ENCODE measurements around the gene RUNX1. TPM values are rescaled to one million over a fixed set of nuclear protein-coding genes. Genes with fewer than 3 reads are reported as not detected.

Gene RUNX1
- total and polyA plus RNA-seq, 2 donors (not counting 1 experiment from before 2014, with no cell fraction given): 26.3 to 73.0 TPM

DNA sequence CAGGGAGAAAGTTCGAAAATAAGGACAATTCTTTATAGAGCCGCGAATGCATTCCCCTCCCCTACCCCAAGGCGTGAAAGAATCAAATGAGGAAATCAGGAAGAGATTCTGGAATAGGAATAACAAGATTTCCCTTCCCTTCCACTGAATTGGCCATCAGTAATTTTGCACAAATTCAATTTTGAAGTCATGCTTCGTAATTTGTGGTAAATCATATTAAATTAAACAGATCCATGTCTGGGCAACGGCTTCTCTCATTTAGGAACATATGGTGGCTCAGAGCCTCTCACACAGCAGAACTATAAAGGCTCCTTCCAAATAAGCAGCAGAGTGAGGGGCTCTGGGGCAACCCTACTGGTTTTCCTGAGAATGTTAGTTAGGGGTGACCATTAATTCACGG lies 227.4 kb downstream of the RUNX1 start:
- Histone ChIP-seq H3K9me3 (ENCODE audit: control extremely low read depth in 1 of 3, control insufficient read depth in 2 of 3, insufficient read depth in 1 of 3, low read length in 2 of 3) (peaks cover 0 to 7% (median 2%) of the 10 kb centered on the region in 3 donors), H3K4me2 (replicated peaks; ENCODE audit: low read depth, low read length, poor library complexity, severe bottlenecking) (no peak overlapping the region), H4K20me1 (ENCODE audit: control insufficient read depth, insufficient read depth, low read length, poor library complexity, severe bottlenecking) (no peaks in the 10 kb centered on the region), H3K9ac (ENCODE audit: low read length) (no peak overlapping the region), H2AFZ (ENCODE audit: insufficient read depth, low read depth, low read length, poor library complexity, severe bottlenecking) (no peak overlapping the region), H3K36me3 (replicated peaks in 1 of 2; ENCODE audit: control extremely low read depth in 1 of 2, control insufficient read depth in 1 of 2, extremely low read depth in 1 of 2, insufficient read depth in 2 of 2, low read length in 1 of 2) (peaks cover 3 to 41% of the 10 kb centered on the region in 2 experiments), H3K27ac (ENCODE audit: low read length in 2 of 2) (no peak overlapping the region), H3K27me3 (replicated peaks in 1 of 4; ENCODE audit: control extremely low read depth in 1 of 4, control insufficient read depth in 3 of 4, insufficient read depth in 4 of 4, low read length in 3 of 4) (no peaks in the 10 kb centered on the region), H3K4me3 (ENCODE audit: control extremely low read depth in 1 of 5, extremely low read depth in 1 of 5, insufficient read depth in 1 of 5, low read depth in 2 of 5, low read length in 4 of 5) (no peak overlapping the region), H3K79me2 (ENCODE audit: control insufficient read depth, insufficient read depth, low read length) (no peaks in the 10 kb centered on the region), H3K4me1 (ENCODE audit: control insufficient read depth in 2 of 2, insufficient read depth in 2 of 2, low read length in 2 of 2) (no peaks in the 10 kb centered on the region)
- Mint-ChIP-seq H3K27me3 (no peaks in the 10 kb centered on the region), H3K4me3 (no peak overlapping the region), H3K9me3 (ENCODE audit: insufficient read depth) (no peaks in the 10 kb centered on the region), H3K27ac (no peak overlapping the region), H3K4me1 (no peaks in the 10 kb centered on the region)
- DNase-seq (no peak), ATAC-seq (ENCODE audit: low read depth) (no peak)
- intact Hi-C loops (cut with micrococcal nuclease): no loop called here
- TF ChIP-seq, protein P1, sequence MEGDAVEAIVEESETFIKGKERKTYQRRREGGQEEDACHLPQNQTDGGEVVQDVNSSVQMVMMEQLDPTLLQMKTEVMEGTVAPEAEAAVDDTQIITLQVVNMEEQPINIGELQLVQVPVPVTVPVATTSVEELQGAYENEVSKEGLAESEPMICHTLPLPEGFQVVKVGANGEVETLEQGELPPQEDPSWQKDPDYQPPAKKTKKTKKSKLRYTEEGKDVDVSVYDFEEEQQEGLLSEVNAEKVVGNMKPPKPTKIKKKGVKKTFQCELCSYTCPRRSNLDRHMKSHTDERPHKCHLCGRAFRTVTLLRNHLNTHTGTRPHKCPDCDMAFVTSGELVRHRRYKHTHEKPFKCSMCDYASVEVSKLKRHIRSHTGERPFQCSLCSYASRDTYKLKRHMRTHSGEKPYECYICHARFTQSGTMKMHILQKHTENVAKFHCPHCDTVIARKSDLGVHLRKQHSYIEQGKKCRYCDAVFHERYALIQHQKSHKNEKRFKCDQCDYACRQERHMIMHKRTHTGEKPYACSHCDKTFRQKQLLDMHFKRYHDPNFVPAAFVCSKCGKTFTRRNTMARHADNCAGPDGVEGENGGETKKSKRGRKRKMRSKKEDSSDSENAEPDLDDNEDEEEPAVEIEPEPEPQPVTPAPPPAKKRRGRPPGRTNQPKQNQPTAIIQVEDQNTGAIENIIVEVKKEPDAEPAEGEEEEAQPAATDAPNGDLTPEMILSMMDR (IDR thresholded peaks at IDR 0.05): no peak
- no peak for TF ChIP-seq EZH2 (IDR thresholded peaks at IDR 0.05; ENCODE audit: borderline replicate concordance, insufficient read depth, low read depth, low read length, poor library complexity, severe bottlenecking)
- POLR2A ChIA-PET: no interaction called here
- whole genome bisulfite sequencing (ENCODE audit: insufficient coverage): 83% methylated on average over 1 of the region's 7 CpGs
- CTCF ChIA-PET: no interaction called here

DNA sequence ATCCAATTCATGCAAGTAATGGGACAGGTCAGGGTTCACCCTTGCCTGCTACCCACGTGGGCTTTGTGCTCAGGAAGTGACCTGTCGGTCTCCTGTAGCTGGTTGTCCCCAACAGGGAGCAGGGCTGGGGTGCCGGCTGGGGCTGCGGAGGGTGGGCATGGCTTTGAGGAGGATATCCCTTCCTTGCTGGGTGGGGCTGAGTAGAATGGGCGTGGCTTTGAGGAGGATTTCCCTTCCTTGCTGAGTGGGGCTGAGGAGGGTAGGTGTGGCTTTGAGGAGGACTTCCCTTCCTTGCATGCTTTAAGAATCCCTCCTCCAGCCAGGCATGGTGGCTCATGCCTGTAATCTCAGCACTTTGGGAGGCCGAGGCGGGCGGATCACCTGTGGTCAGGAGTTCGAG lies 229.1 kb downstream of the RUNX1 start:
- TF ChIP-seq EZH2 (IDR thresholded peaks at IDR 0.05; ENCODE audit: borderline replicate concordance, insufficient read depth, low read depth, low read length, poor library complexity, severe bottlenecking): no peak
- TF ChIP-seq, protein P1 (IDR thresholded peaks at IDR 0.05): no peak
- Histone ChIP-seq H3K4me3 (ENCODE audit: control extremely low read depth in 1 of 5, extremely low read depth in 1 of 5, insufficient read depth in 1 of 5, low read depth in 2 of 5, low read length in 4 of 5) (no peak overlapping the region), H3K4me2 (replicated peaks; ENCODE audit: low read depth, low read length, poor library complexity, severe bottlenecking) (no peak overlapping the region), H2AFZ (ENCODE audit: insufficient read depth, low read depth, low read length, poor library complexity, severe bottlenecking) (no peak overlapping the region), H3K9me3 (ENCODE audit: control extremely low read depth in 1 of 3, control insufficient read depth in 2 of 3, insufficient read depth in 1 of 3, low read length in 2 of 3) (no peaks in the 10 kb centered on the region), H3K36me3 (replicated peaks in 1 of 2; ENCODE audit: control extremely low read depth in 1 of 2, control insufficient read depth in 1 of 2, extremely low read depth in 1 of 2, insufficient read depth in 2 of 2, low read length in 1 of 2) (peaks cover 2 to 40% of the 10 kb centered on the region in 2 experiments), H3K9ac (ENCODE audit: low read length) (no peak overlapping the region), H3K27me3 (replicated peaks in 1 of 4; ENCODE audit: control extremely low read depth in 1 of 4, control insufficient read depth in 3 of 4, insufficient read depth in 4 of 4, low read length in 3 of 4) (no peaks in the 10 kb centered on the region), H4K20me1 (ENCODE audit: control insufficient read depth, insufficient read depth, low read length, poor library complexity, severe bottlenecking) (no peaks in the 10 kb centered on the region), H3K4me1 (ENCODE audit: control insufficient read depth in 2 of 2, insufficient read depth in 2 of 2, low read length in 2 of 2) (no peaks in the 10 kb centered on the region), H3K79me2 (ENCODE audit: control insufficient read depth, insufficient read depth, low read length) (no peaks in the 10 kb centered on the region), H3K27ac (ENCODE audit: low read length in 2 of 2) (no peak overlapping the region)
- 89% methylated on average over 2 of the region's 9 CpGs for WGBS (ENCODE audit: insufficient coverage)
- ChIA-PET POLR2A (no interaction called here), CTCF (no interaction called here)
- Mint-ChIP-seq H3K27ac (no peak overlapping the region), H3K9me3 (ENCODE audit: insufficient read depth) (no peaks in the 10 kb centered on the region), H3K4me1 (no peaks in the 10 kb centered on the region), H3K27me3 (no peaks in the 10 kb centered on the region), H3K4me3 (no peak overlapping the region)
- intact Hi-C loops (cut with micrococcal nuclease): no loop called here
- DNase-seq: no peak
- no peak for ATAC-seq (ENCODE audit: low read depth)

Measured in B cell (primary cell).